HCT116 (cell line): Measurements from ENCODE around the gene CDH23.

Experiments
- ELF1 ChIP-seq: IDR thresholded peaks from 2 replicates; pipeline ENCODE4 v1.6.1; 2012; ENCODE audit warnings: low read depth, borderline replicate concordance
- EZH2phosphoT487 ChIP-seq: fragments of 200-600 bp; IDR thresholded peaks from 2 replicates; pipeline ENCODE4 v1.6.1; 2018; ENCODE audit warnings: antibody characterized with exemption, borderline replicate concordance
- POLR2A ChIP-seq: IDR thresholded peaks from 2 replicates; pipeline ENCODE4 v1.7.0; 2011; ENCODE audit warnings: borderline replicate concordance; ENCODE audit not compliant: insufficient read depth, insufficient read length; ENCODE audit errors: extremely low read depth
- POLR2AphosphoS5 ChIP-seq: IDR thresholded peaks from 2 replicates; pipeline ENCODE4 v1.6.1; 2011; ENCODE audit warnings: mild to moderate bottlenecking, low read depth, low read length, moderate library complexity
- RAD21 ChIP-seq: IDR thresholded peaks from 2 replicates; pipeline ENCODE4 v1.6.1; 2012; ENCODE audit warnings: low read depth, mild to moderate bottlenecking
- SP1 ChIP-seq: IDR thresholded peaks from 2 replicates; pipeline ENCODE4 v1.6.1; 2012; ENCODE audit warnings: low read depth
- SRF ChIP-seq: IDR thresholded peaks from 2 replicates; pipeline ENCODE4 v1.6.1; 2012; ENCODE audit warnings: low read depth
- YY1 ChIP-seq: IDR thresholded peaks from 2 replicates; pipeline ENCODE4 v1.6.1; 2011; ENCODE audit warnings: low read length, low read depth, moderate library complexity, mild to moderate bottlenecking; ENCODE audit not compliant: insufficient replicate concordance; ENCODE audit errors: extremely low read depth
- ZFX ChIP-seq: fragments of 450-650 bp; IDR thresholded peaks from 2 replicates; pipeline ENCODE4 v1.6.1; 2017
- ZNF274 ChIP-seq: fragments of 200-500 bp; sonication (Bioruptor generic); IDR thresholded peaks from 2 replicates; pipeline ENCODE4 v1.6.1; 2014; ENCODE audit warnings: mild to moderate bottlenecking, low read depth, low read length, inconsistent platforms
- TF ChIP-seq, protein P1 (sequence below), 3 experiments: fragments of 200-600 bp in 1 of 3; sonication (generic) in 1 of 3; IDR thresholded peaks in 2 of 3; conservative IDR thresholded peaks in 1 of 3; 2 replicates each; pipeline ENCODE4 v1.5.1; 2012 to 2017; ENCODE audit warnings: low read depth in 2 of 3, low read length in 2 of 3, antibody characterized with exemption in 1 of 3, borderline replicate concordance in 1 of 3, control low read depth in 1 of 3, mild to moderate bottlenecking in 1 of 3, mixed read lengths in 1 of 3, mixed run types in 1 of 3, moderate library complexity in 1 of 3; ENCODE audit not compliant: insufficient read depth in 1 of 3
- TF ChIP-seq, protein P2 (sequence below): IDR thresholded peaks from 2 replicates; pipeline ENCODE4 v1.6.1; 2012

- TF ChIP-seq, protein P1, sequence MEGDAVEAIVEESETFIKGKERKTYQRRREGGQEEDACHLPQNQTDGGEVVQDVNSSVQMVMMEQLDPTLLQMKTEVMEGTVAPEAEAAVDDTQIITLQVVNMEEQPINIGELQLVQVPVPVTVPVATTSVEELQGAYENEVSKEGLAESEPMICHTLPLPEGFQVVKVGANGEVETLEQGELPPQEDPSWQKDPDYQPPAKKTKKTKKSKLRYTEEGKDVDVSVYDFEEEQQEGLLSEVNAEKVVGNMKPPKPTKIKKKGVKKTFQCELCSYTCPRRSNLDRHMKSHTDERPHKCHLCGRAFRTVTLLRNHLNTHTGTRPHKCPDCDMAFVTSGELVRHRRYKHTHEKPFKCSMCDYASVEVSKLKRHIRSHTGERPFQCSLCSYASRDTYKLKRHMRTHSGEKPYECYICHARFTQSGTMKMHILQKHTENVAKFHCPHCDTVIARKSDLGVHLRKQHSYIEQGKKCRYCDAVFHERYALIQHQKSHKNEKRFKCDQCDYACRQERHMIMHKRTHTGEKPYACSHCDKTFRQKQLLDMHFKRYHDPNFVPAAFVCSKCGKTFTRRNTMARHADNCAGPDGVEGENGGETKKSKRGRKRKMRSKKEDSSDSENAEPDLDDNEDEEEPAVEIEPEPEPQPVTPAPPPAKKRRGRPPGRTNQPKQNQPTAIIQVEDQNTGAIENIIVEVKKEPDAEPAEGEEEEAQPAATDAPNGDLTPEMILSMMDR (IDR thresholded peaks at IDR 0.05 in 2 of 3, conservative IDR thresholded peaks at IDR 0.05 in 1 of 3; ENCODE audit: borderline replicate concordance in 1 of 3, insufficient read depth in 1 of 3, low read depth in 2 of 3, low read length in 2 of 3) = no peak
- TF ChIP-seq POLR2A (no peak), POLR2AphosphoS5 (no peak), ELF1 (no peak), EZH2phosphoT487 (no peak), RAD21 (no peak), YY1 (no peak), ZFX (no peak), SRF (no peak), SP1 (no peak), ZNF274 (no peak)
- TF ChIP-seq, protein P2, sequence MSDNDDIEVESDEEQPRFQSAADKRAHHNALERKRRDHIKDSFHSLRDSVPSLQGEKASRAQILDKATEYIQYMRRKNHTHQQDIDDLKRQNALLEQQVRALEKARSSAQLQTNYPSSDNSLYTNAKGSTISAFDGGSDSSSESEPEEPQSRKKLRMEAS = no peak
Measured at GRCh38 chr10:71537125-71537524, 140.4 kb downstream of the CDH23 start.
